Endothelial cell of umbilical vein (primary cell): ENCODE results near the gene CFAP69. TPM values are rescaled to one million over a fixed set of nuclear protein-coding genes. Genes with fewer than 3 reads are reported as not detected.

Experiments used
- BruUV-seq: library from RNA; stranded (reverse); fragments of 400-500 nt; replicated peaks from 2 replicates; lab custom pipeline; 2021; lab: Mats Ljungman, UMichigan
- CTCF ChIA-PET: fragments of 300-600, 350-600 bp; sonication (Branson Sonifier 250); formaldehyde crosslinking; loops from one replicate; lab custom pipeline; 2021; ENCODE audit warnings: antibody characterized with exemption, inconsistent platforms; lab: Charles Lee
- POLR2A ChIA-PET: fragments of 300-600, 350-600 bp; sonication (Branson Sonifier 250); formaldehyde crosslinking; loops from one replicate; lab custom pipeline; 2021; ENCODE audit warnings: antibody characterized with exemption, inconsistent platforms; lab: Charles Lee
- DNase-seq: peaks from one replicate; pipeline ENCODE4 v3.0.0-alpha.2; 2011; ENCODE audit warnings: low read depth, low spot score
- FAIRE-seq: peaks from 2 replicates; lab custom pipeline; 2011; peaks lifted over from hg19 to GRCh38; lab: Jason Lieb, UNC
- H2AFZ ChIP-seq: 2 replicates; pipeline ENCODE4 v1.6.0; 2012; ENCODE audit warnings: low read depth, low read length, control low read depth, inconsistent platforms
- H3K27ac ChIP-seq: 2 replicates; pipeline ENCODE4 v1.5.1; 2011; ENCODE audit warnings: low read depth, mild to moderate bottlenecking, control low read depth, low read length, moderate library complexity; ENCODE audit not compliant: insufficient read depth
- H3K27me3 ChIP-seq, 2 experiments: 2 replicates each; pipeline versions ENCODE4 v1.6.0 to v1.6.1; 2011; ENCODE audit warnings: low read length in 2 of 2, mixed read lengths in 1 of 2; ENCODE audit not compliant: control insufficient read depth in 2 of 2, insufficient read depth in 2 of 2
- H3K36me3 ChIP-seq, 2 experiments: 2 replicates in 1 of 2; 3 replicates in 1 of 2; pipeline ENCODE4 v1.5.1; 2011; ENCODE audit warnings: low read length in 2 of 2, mild to moderate bottlenecking in 1 of 2, moderate library complexity in 1 of 2; ENCODE audit not compliant: control insufficient read depth in 2 of 2, insufficient read depth in 2 of 2; ENCODE audit errors: extremely low read depth in 1 of 2
- H3K4me1 ChIP-seq: 3 replicates; pipeline ENCODE4 v1.5.1; 2011; ENCODE audit warnings: mild to moderate bottlenecking, low read length; ENCODE audit not compliant: control insufficient read depth, insufficient read depth; ENCODE audit errors: extremely low read depth
- H3K4me2 ChIP-seq: 2 replicates; pipeline ENCODE4 v1.6.1; 2011; ENCODE audit warnings: low read length, control low read depth, mixed read lengths; ENCODE audit not compliant: insufficient read depth
- H3K4me3 ChIP-seq, 3 experiments: fragments of 200-600 bp in 1 of 3; sonication (generic), shearing (Covaris generic) in 1 of 3; replicated peaks in 1 of 3; 2 replicates each; pipeline ENCODE4 v1.5.1; 2011 to 2016; ENCODE audit warnings: control low read depth in 3 of 3, low read length in 3 of 3, mild to moderate bottlenecking in 2 of 3, inconsistent platforms in 1 of 3, low read depth in 1 of 3, moderate library complexity in 1 of 3; ENCODE audit not compliant: insufficient read depth in 1 of 3
- H3K79me2 ChIP-seq: 2 replicates; pipeline ENCODE4 v1.6.0; 2012; ENCODE audit warnings: low read length, inconsistent platforms; ENCODE audit not compliant: control insufficient read depth, insufficient read depth
- H3K9ac ChIP-seq: replicated peaks from 2 replicates; pipeline ENCODE3; 2011; ENCODE audit warnings: low read length, control low read depth; ENCODE audit not compliant: insufficient read depth; ENCODE audit errors: extremely low read depth
- H3K9me1 ChIP-seq: replicated peaks from 3 replicates; pipeline ENCODE4 v1.6.0; 2011; ENCODE audit warnings: mild to moderate bottlenecking, low read length; ENCODE audit not compliant: control insufficient read depth, insufficient read depth; ENCODE audit errors: extremely low read depth
- H3K9me3 ChIP-seq: replicated peaks from 2 replicates; pipeline ENCODE4 v1.5.1; 2012; ENCODE audit warnings: low read length, inconsistent platforms; ENCODE audit not compliant: control insufficient read depth, insufficient read depth
- H4K20me1 ChIP-seq: replicated peaks from 2 replicates; pipeline ENCODE3; 2011; ENCODE audit warnings: mild to moderate bottlenecking, low read length; ENCODE audit not compliant: control insufficient read depth, insufficient read depth; ENCODE audit errors: extremely low read depth
- EZH2 ChIP-seq: IDR thresholded peaks from 2 replicates; pipeline ENCODE4 v1.6.1; 2012; ENCODE audit warnings: borderline replicate concordance, low read depth, mild to moderate bottlenecking, moderate library complexity, low read length, inconsistent platforms; ENCODE audit not compliant: severe bottlenecking
- FOS ChIP-seq: IDR thresholded peaks from 2 replicates; pipeline ENCODE4 v1.6.1; 2011; ENCODE audit warnings: mild to moderate bottlenecking, low read length, moderate library complexity, borderline replicate concordance; ENCODE audit not compliant: insufficient read depth
- GATA2 ChIP-seq: IDR thresholded peaks from 2 replicates; pipeline ENCODE4 v1.7.0; 2011; ENCODE audit warnings: low read depth, mild to moderate bottlenecking, moderate library complexity, mixed read lengths, low read length; ENCODE audit not compliant: insufficient read length, insufficient read depth
- JUN ChIP-seq: IDR thresholded peaks from 2 replicates; pipeline ENCODE4 v1.6.1; 2011; ENCODE audit warnings: borderline replicate concordance, low read depth; ENCODE audit not compliant: insufficient read length, insufficient read depth
- MYC ChIP-seq: IDR thresholded peaks from one replicate; pipeline ENCODE4 v1.6.1; 2011; ENCODE audit warnings: mild to moderate bottlenecking, low read depth, low read length
- POLR2AphosphoS5 ChIP-seq: IDR thresholded peaks from 2 replicates; pipeline ENCODE4 v1.6.1; 2012; ENCODE audit warnings: low read depth, mild to moderate bottlenecking, control low read depth, low read length, moderate library complexity; ENCODE audit not compliant: insufficient read depth
- dilution Hi-C: fragments of 300-500 bp; cut with MboI; formaldehyde crosslinking; loops from one replicate; pipeline ENCODE4 v1.15.0; 2019; ENCODE audit warnings: low sequenced_read_pairs; ENCODE audit not compliant: extremely low pct_ligation_motif_present
- intact Hi-C: fragments of 100-400 bp; cut with micrococcal nuclease; formaldehyde crosslinking; loops from one replicate; pipeline ENCODE4 v1.10.0; 2022
- polyA plus RNA-seq, 4 experiments: library from polyadenylated mRNA; depleted of rRNA in 3 of 4; stranded (reverse) in 3 of 4; unstranded in 1 of 4; fragments of >200 nt; gene quantifications; 2 replicates each; pipeline versions ENCODE4 v1.2.1 to v1.2.3, GENCODE V29; 2011 to 2012; ENCODE audit warnings: missing spikeins in 1 of 4
- total RNA-seq: library from RNA; stranded (reverse); gene quantifications from 2 replicates; pipeline ENCODE4 v1.2.3, GENCODE V29; 2021
- TF ChIP-seq, protein P1 (sequence below): IDR thresholded peaks from 2 replicates; pipeline ENCODE4 v1.6.1; 2011; ENCODE audit not compliant: insufficient read depth, insufficient read length
- TF ChIP-seq, protein P2 (sequence below), 2 donors: IDR thresholded peaks; 1 replicate in 1 of 2; 2 replicates in 1 of 2; pipeline ENCODE4 v1.5.1; 2011; ENCODE audit warnings: low read length in 2 of 2, mild to moderate bottlenecking in 2 of 2, moderate library complexity in 2 of 2, control low read depth in 1 of 2, inconsistent platforms in 1 of 2, low read depth in 1 of 2; ENCODE audit not compliant: insufficient read depth in 1 of 2; ENCODE audit errors: extremely low read depth in 1 of 2

The CFAP69 gene
- total and polyA plus RNA-seq, 2 donors (not counting 3 experiments of a cell fraction or from before 2014, with no cell fraction given): 0.81 to 4.4 TPM

DNA sequence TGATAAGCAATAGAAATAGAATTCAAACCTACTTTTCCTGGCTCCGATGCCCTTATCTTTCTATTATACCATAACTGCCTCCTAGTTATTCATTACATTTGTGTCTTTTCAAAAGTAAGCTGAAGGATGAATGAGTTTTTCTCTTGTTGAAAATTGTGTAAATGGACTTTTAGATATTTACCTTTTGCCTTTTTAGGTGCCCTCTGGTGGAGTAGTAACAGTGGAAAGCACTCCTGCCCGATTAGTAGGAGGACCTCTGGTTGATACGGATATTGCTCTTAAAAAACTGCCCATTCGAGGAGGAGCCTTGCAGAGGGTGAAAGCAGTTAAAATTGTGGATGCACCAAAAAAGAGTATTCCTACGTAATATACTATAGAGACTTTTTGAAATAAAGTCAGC is 64.9 kb downstream of the CFAP69 start:
- H2AFZ ChIP-seq: no peak overlapping the region
- BruUV-seq: no TSS peak
- H3K36me3 ChIP-seq: no peaks in the 10 kb centered on the region
- H3K4me1 ChIP-seq: no peaks in the 10 kb centered on the region
- peaks cover 0 to 2% of the 10 kb centered on the region in 2 experiments for H3K27me3 ChIP-seq
- no peak overlapping the region for H3K4me2 ChIP-seq
- intact Hi-C loops (no loop called here), dilution Hi-C loops (no loop called here)
- no peaks in the 10 kb centered on the region for H4K20me1 ChIP-seq
- H3K27ac ChIP-seq: no peak overlapping the region
- H3K9me3 ChIP-seq: no peaks in the 10 kb centered on the region
- H3K9ac ChIP-seq: no peak overlapping the region
- no peak for FAIRE-seq
- no peaks in the 10 kb centered on the region for H3K79me2 ChIP-seq
- no peaks in the 10 kb centered on the region for H3K9me1 ChIP-seq
- no peak for DNase-seq
- CTCF ChIA-PET: interaction anchor here (1.8 to 10.5 kb wide), 2 partner anchors 12 to 120 kb away, joined by 4 to 248 read pairs; no protein-coding TSS in a partner anchor
- TF ChIP-seq EZH2 (no peak), POLR2AphosphoS5 (no peak), GATA2 (no peak), JUN (no peak), FOS (no peak), MYC (no peak)
- TF ChIP-seq, protein P1, sequence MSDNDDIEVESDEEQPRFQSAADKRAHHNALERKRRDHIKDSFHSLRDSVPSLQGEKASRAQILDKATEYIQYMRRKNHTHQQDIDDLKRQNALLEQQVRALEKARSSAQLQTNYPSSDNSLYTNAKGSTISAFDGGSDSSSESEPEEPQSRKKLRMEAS: no peak
- TF ChIP-seq, protein P2, sequence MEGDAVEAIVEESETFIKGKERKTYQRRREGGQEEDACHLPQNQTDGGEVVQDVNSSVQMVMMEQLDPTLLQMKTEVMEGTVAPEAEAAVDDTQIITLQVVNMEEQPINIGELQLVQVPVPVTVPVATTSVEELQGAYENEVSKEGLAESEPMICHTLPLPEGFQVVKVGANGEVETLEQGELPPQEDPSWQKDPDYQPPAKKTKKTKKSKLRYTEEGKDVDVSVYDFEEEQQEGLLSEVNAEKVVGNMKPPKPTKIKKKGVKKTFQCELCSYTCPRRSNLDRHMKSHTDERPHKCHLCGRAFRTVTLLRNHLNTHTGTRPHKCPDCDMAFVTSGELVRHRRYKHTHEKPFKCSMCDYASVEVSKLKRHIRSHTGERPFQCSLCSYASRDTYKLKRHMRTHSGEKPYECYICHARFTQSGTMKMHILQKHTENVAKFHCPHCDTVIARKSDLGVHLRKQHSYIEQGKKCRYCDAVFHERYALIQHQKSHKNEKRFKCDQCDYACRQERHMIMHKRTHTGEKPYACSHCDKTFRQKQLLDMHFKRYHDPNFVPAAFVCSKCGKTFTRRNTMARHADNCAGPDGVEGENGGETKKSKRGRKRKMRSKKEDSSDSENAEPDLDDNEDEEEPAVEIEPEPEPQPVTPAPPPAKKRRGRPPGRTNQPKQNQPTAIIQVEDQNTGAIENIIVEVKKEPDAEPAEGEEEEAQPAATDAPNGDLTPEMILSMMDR (IDR thresholded peaks at IDR 0.05; ENCODE audit: extremely low read depth in 1 of 2, insufficient read depth in 1 of 2, low read depth in 1 of 2, low read length in 2 of 2): no peak
- POLR2A ChIA-PET: no interaction called here
- H3K4me3 ChIP-seq: no peak overlapping the region
